Glomerular visceral epithelial cell (primary cell): ENCODE results near the gene SERINC2.
"Not testable (repeated sequence)": the region's sequence is repeated elsewhere in the genome, so short reads cannot be mapped to it uniquely, and the experiment has no call there.

Experiments used
- DNase-seq: peaks from one replicate; pipeline ENCODE4 v3.0.0-alpha.2; 2016; ENCODE audit errors: extremely low spot score

Gene SERINC2

DNA sequence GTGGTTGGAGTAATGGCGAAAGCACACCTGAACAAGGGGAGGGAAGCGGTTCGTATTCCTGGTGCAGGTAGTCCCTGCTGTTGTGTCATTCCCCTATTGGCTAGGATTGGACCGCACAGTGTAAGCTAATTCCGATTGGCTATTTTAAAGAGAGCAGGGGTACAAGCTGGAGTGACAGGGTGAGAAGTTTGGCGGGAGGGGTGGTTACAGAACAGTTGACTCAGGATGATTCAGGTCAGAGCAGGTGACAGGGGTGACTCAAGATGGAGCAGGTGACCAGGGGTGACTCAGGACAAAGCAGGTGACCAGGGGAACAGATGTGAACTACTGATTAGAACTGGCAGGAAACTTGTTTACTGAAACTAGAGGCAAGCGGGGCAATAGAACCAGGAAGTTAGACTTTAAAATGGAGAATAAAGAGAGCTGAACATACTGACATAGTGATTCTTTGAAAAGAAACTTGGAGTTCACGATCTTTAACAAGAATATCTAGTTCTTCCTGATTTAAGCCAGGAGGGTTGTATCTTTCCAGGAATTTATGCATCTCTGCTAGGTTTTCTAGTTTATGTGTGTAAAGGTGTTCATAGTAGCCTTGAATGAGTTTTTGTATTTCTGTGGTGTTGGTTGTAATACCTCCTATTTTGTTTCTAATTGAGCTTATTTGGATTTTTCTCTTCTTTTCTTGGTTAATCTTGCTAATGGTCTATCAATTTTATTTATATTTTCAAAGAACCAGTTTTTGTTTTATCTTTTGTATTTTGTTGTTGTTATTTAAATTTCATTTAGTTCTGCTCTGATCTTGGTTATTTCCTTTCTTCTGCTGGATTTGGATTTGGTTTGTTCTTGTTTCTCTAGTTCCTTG lies 58.7 kb downstream of the SERINC2 start:
- peak; percentile 7 for DNase-seq

DNA sequence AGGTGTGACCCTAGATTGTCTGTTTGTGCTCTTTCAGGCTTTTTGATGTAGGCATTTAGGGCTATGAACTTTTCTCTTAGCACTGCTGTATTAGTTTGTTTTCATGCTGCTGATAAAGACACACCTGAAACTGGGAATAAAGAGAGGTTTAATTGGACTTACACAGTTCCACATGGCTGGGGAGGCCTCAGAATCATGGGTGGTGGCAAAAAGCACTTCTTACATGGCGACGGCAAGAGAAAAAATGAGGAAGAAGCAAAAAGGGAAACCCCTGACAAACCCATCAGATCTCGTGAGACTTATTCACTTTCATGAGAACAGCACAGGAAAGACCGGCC lies 59.3 kb downstream of the SERINC2 start:
- DNase-seq = not testable (repeated sequence)

DNA sequence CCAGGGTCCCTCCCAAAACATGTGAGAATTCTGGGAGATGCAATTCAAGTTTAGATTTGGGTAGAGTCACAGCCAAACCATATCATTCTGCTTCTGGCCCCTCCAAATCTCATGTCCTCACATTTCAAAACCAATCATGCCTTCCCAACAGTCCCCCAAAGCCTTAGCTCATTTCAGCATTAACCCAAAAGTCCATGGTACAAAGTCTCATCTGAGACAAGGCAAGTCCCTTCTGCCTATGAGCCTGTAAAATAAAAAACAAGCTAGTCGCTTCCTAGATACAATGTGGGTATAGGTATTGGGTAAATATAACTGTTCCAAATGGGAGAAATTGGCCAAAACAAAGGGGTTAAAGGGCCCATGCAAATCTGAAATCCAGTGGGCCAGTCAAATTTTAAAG lies 59.7 kb downstream of the SERINC2 start:
- not testable (repeated sequence) for DNase-seq

DNA sequence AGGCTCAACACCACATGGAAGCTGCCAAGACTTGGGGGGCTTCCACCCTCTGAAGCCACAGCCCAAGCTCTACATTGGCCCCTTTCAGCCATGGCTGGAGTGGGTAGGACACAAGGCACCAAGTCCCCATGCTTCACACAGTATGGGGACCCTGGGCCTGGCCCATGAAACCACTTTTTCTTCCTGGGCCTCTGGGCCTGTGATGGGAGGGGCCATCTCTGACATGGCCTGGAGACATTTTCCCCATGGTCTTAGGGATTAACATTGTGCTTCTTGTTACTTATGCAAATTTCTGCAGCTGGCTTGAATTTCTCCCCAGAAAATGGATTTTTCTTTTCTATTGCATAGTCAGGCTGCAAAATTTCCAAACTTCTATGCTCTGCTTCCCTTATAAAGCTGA lies 60.5 kb downstream of the SERINC2 start:
- not testable (repeated sequence) for DNase-seq

DNA sequence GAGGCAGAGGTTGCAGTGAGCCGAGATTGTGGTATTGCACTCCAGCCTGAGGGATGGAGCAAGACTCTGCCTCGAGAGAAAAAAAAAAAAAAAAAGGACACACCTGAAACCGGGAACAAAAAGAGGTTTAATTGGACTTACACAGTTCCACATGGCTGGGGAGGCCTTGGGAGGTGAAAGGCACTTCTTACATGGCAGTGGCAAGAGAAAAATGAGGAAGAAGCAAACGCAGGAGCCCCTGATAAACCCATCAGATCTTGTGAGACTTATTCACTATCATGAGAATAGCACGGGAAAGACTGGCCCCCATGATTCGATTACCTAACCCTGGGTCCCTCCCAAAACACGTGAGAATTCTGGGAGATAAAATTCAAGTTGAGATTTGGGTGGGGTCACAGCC lies 61.6 kb downstream of the SERINC2 start:
- DNase-seq = not testable (repeated sequence)

DNA sequence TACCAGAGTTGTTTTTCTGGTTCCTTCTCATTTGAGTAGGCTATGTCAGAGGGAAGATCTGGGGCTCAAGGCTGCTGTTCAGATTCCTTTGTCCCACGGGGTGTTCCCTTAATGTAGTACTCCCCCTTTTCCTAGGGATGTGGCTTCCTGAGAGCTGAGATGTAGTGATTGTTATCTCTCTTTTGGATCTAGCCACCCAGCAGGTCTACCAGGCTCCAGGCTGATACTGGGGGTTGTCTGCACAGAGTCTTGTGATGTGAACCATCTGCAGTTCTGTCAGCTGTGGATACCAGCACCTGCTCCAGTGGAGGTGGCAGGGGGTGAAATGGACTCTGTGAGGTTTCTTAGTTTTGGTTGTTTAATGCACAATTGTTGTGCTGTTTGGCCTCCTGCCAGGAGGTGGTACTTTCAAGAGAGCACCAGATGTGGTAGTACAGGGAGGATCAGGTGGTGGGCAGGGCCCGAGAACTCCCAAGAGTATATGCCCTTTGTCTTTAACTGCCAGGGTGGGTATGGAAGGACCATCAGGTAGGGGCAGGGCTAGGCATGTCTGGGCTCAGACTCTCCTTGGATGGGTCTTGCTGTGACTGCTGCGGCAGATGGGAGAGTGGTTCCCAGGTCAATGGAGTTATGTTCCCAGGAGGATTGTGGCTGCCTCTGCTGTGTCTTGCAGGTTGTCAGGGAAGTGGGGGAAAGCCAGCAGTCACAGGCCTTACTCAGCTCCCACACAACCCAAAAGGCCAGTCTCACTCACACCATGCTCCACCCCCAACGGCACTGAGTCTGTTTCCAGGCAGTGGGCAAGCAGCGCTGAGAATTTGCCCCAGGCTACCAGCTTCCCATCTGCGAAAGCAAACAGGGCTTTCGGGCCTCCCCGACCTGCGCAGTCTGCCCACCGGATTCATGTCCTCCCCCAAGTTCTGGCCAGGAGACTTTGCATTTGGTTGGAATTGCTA lies 64.2 kb downstream of the SERINC2 start:
- DNase-seq = no peak

DNA sequence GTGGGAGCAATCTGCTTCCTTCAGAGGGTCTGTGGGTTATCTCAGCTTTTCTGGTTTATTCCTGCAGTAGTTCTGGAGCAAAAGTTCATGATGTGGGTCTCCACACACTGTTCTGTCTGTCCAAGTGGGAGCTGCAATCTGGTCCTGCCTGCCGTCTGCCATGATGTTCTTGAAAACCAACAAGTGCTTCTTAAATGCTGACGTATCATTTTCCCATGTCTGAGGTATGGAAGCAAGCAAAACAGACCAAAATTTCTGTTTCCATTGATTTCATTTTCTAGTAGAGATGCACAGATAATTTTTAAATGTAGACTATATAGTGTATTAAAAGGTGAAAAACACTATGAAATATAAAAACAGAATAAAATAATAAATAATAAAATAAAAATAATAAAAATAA lies 65.2 kb downstream of the SERINC2 start:
- no peak for DNase-seq

DNA sequence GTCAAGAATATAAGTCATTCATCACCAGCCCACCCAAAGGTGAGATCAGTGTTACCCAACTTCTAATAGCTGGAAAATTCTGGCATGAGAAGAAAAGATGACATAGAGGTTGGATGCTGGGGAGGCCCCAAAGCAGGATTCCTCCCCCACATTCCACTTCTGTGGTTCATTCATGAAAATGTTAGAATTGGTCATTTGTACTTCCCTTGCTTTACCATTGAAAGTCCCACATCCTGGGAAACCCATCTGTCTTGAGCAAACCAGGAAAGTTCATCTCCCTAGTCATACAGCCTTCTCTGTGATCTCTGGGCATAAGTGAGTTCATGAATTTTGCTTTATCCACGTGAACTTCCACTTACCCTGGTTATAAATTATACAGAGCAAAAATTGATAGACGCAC lies 66.8 kb downstream of the SERINC2 start:
- DNase-seq = peak; percentile 13

DNA sequence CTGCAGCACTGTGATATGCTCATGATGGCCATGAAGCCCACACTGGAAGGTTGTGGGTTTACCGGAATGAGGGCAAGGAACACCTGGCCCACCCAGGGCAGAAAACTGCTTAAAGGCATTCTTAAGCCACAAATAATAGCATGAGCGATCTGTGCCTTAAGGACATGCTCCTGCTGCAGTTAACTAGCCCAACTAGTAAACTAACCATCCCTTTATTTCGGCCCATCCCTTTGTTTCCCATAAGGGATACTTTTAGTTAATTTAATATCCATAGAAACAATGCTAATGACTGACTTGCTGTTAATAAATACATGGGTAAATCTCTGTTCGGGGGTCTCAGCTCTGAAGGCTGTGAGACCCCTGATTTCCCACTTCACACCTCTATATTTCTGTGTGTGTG lies 67.4 kb downstream of the SERINC2 start:
- DNase-seq = not testable (repeated sequence)

DNA sequence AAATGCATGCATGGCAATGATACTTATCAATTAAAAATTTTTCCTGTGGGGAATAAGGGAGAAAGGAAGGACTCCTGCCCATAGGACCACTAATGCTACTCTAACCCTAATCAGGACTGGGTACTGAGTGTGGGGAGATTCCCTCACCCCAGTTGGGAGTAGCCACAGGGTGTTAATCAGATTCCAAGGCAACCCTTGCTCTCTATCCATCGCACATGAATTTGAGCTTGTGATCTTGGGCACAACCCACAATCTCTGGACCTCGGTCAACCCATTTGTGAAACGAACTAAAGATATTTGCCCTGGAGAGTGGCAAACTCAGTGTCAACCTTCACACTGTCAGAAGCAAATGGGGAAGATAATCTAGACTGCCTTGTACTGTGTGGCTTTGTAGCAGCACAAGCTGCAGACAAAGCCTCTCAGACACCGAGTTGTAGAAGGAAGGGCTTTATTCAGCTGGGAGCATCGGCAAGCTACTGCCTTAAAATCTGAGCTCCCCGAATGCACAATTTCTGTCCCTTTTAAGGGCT lies 69.5 kb downstream of the SERINC2 start:
- no peak for DNase-seq

DNA sequence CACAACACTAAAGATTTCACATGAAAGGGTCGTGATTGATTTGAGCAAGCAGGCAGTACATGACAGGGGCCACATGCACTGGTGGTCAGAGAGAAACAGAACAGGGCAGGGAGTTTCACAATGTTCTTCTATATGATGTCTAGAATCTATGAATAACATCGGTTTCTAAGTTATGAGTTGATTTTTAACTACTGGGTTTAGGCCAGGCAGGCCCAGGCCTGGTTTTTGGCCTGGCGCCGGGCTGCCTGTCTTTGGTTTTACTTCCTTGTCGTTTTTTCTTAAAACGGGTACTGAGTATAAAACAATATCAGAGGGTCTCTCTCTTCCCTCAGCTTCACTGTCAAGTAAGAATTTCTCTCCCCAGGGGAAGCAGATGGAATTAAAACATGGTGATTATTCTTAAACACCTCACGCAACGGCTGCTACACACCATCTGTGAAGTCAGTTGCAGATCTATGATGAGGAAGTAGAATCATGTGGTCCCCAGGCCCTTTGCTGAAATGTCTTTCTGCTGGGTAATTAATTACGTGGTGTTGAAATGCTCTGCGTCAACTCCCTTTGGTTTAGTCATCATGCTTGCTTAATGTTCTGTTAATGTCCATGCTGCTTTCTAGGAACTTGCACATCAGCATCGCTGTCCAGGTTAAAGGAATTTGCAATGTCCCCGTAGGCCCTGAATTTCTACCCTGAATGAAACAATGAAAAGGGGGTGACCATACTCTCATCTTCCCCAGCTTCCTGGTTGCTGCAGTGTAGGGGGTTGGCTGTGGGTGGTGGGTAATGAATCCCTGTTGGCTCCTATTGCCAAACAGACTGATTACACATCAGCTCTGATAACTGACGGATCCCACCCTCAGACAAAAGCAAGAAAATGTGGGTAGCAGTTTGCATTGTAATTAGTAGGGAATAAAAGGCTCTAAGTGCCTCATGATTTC lies 70.3 kb downstream of the SERINC2 start:
- peak; percentile 82 for DNase-seq
